ENCODE measurements around the gene SIX5. TPM values are rescaled to one million over a fixed set of nuclear protein-coding genes. Genes with fewer than 3 reads are reported as not detected.

SIX5 gene
- total and polyA plus RNA-seq, 9 of the 15 experiments (the other 6 are each of a cell fraction or from before 2014, with no cell fraction given) = 1.4 to 17.2 (median 7.4) TPM; not detected in 2

- TF ChIP-seq SMAD2 (IDR thresholded peaks at IDR 0.05; ENCODE audit: low read depth, low read length) (no peak), FOXK1 (CRISPR knock-in tag; IDR thresholded peaks at IDR 0.05; ENCODE audit: borderline replicate concordance) (no peak), CEBPG (CRISPR knock-in tag; IDR thresholded peaks at IDR 0.05) (0 out of 2 replicates have a peak, but pooled peaks have one; percentile 12), CEBPG (tag; conservative IDR thresholded peaks at IDR 0.05 in 1 of 2, IDR thresholded peaks at IDR 0.05 in 1 of 2) (no peak), E2F3 (CRISPR knock-in tag; IDR thresholded peaks at IDR 0.05) (no peak), CREM (IDR thresholded peaks at IDR 0.05; ENCODE audit: low read depth) (no peak), HBP1 (CRISPR knock-in tag; IDR thresholded peaks at IDR 0.05) (no peak), TCF15 (CRISPR knock-in tag; IDR thresholded peaks at IDR 0.05) (no peak), ZNF212 (CRISPR knock-in tag; IDR thresholded peaks at IDR 0.05) (no peak), CC2D1A (IDR thresholded peaks at IDR 0.05) (no peak), IRF1 (CRISPR knock-in tag; IDR thresholded peaks at IDR 0.05; ENCODE audit: borderline replicate concordance) (no peak), PRDM10 (IDR thresholded peaks at IDR 0.05; ENCODE audit: partially characterized antibody) (no peak), ZFP30 (CRISPR knock-in tag; IDR thresholded peaks at IDR 0.05; ENCODE audit: borderline replicate concordance) (no peak), NR2C1 (IDR thresholded peaks at IDR 0.05) (no peak), NR2C1 (tag; IDR thresholded peaks at IDR 0.05) (no peak; the same call in none of the 2 replicates), STAT5A (IDR thresholded peaks at IDR 0.05; ENCODE audit: borderline replicate concordance, low read length) (no peak), SMARCE1 (IDR thresholded peaks at IDR 0.05) (peak; percentile 89), ZFX (CRISPR knock-in tag; IDR thresholded peaks at IDR 0.05) (peak; percentile 50), MNT (conservative IDR thresholded peaks at IDR 0.05) (peak in 1 of 2 experiments; percentile 40; a peak in 1 of 4 replicates), NFE2 (IDR thresholded peaks at IDR 0.05; ENCODE audit: low read depth) (peak; percentile 97), KLF10 (CRISPR knock-in tag; IDR thresholded peaks at IDR 0.05) (no peak), MEF2D (tag; conservative IDR thresholded peaks at IDR 0.05; ENCODE audit: low read depth) (no peak), GATAD2A (IDR thresholded peaks at IDR 0.05) (0 out of 2 replicates have a peak, but pooled peaks have one; percentile 34)
Observed at GRCh38 chr19:45809643-45810159, 40.6 kb upstream of the SIX5 start (continued).
